Right lobe of liver (tissue), 4 donors: Measurements from ENCODE around the gene GRIA1.

Experiments used
- CTCF ChIP-seq, 4 donors: fragments of 200-600 bp in 3 of 4; fragments of 450-650 bp in 1 of 4; IDR thresholded peaks; one replicate each; pipeline versions ENCODE4 v1.5.1 to v1.8.0; 2016 to 2022; ENCODE audit warnings: antibody characterized with exemption in 4 of 4, mild to moderate bottlenecking in 2 of 4
- POLR2A ChIP-seq: fragments of 450-650 bp; IDR thresholded peaks from one replicate; pipeline ENCODE4 v1.6.1; 2017; ENCODE audit warnings: antibody characterized with exemption, mild to moderate bottlenecking
- donor health status: DM: no; HTN: no; CAD: no.
- donor health status: DM: no; HTN: no; CAD: no.
- donor health status: DM: no; HTN: yes; CAD: no.

GRCh38 chr5:153755913-153756500 is 265.5 kb downstream of the GRIA1 start:
- no peak for TF ChIP-seq CTCF (IDR thresholded peaks at IDR 0.05)
- no peak for TF ChIP-seq POLR2A
